Activated naive CD8-positive, alpha-beta T cell treated with anti-CD3 and anti-CD28 coated beads, Interleukin-2, amount 50 U/mL, for 16 hours (primary cell): ENCODE results near the gene PLA2G12A.

Experiments used
- DNase-seq: peaks from one replicate; pipeline ENCODE4 v3.0.0-alpha.2; 2020; ENCODE audit warnings: low read depth, low spot score

Gene PLA2G12A

GRCh38 chr4:109729117-109729717 is 653 bp downstream of the PLA2G12A start:
- no peak for DNase-seq

DNA sequence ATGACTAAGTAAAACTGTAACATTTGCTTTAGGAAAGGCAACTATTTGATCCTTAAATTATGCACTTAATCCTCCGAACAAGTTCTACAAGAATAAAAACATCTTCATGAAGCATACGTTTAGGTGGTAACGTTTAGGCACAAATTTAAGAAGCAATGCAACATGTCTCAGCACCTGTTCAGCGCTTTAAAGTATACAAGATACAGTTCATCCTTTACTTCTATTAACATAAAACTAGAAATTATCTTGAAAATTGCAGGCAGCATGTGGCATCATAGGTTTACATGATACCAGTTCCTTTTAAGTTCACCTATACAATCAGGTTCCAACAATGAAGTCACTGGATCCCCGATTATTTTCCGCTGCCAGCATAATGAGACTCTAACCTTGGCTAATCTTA is 1.5 kb downstream of the PLA2G12A start:
- DNase-seq = no peak

GRCh38 chr4:109723110-109723509 is 6.8 kb downstream of the PLA2G12A start:
- no peak for DNase-seq

GRCh38 chr4:109722357-109722756 is 7.5 kb downstream of the PLA2G12A start:
- no peak for DNase-seq

- no peak for DNase-seq
Measured at GRCh38 chr4:109721033-109721432, 8.8 kb downstream of the PLA2G12A start.

GRCh38 chr4:109719604-109720003 is 10.3 kb downstream of the PLA2G12A start:
- DNase-seq = no peak

DNA sequence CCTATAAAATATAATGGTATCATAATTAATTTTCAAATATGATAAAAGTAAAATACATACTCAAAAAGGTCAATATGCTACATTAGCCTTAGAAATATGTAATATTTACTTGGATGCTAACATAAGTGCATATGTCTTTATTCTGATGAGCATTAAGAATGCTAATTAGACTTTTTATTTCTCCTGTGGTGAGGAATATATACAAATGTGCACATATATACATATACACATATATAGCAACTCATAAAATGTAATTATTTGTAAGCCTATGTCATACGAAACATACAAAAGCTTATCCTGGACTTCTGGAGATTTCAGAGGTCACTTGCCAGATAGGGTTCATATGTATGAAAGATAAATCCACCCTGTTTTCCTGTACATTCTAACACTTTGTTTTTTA is 11.1 kb downstream of the PLA2G12A start:
- DNase-seq = no peak

DNA sequence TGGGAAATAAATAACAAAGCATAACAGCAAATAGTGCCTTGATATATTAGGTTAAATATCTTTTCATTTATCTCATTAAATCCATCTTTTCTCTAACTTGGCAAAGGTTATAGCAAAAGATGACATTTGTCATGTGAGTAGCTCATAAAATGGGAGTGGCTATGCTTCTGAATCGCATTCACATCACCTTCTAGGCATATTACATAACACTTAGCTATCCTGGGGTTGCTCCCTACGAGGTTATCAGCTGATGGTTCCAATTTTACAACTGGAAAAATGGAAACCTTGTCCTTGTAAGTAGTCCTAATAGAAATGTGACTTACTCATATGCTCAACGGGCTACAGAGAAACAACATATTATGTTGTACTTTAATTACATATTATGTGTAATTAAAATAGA is 16.4 kb downstream of the PLA2G12A start:
- DNase-seq = no peak

GRCh38 chr4:109708990-109709389 is 20.9 kb downstream of the PLA2G12A start:
- no peak for DNase-seq

GRCh38 chr4:109708435-109708834 is 21.4 kb downstream of the PLA2G12A start:
- no peak for DNase-seq

GRCh38 chr4:109703664-109704361 is 26.1 kb downstream of the PLA2G12A start:
- DNase-seq = no peak

DNA sequence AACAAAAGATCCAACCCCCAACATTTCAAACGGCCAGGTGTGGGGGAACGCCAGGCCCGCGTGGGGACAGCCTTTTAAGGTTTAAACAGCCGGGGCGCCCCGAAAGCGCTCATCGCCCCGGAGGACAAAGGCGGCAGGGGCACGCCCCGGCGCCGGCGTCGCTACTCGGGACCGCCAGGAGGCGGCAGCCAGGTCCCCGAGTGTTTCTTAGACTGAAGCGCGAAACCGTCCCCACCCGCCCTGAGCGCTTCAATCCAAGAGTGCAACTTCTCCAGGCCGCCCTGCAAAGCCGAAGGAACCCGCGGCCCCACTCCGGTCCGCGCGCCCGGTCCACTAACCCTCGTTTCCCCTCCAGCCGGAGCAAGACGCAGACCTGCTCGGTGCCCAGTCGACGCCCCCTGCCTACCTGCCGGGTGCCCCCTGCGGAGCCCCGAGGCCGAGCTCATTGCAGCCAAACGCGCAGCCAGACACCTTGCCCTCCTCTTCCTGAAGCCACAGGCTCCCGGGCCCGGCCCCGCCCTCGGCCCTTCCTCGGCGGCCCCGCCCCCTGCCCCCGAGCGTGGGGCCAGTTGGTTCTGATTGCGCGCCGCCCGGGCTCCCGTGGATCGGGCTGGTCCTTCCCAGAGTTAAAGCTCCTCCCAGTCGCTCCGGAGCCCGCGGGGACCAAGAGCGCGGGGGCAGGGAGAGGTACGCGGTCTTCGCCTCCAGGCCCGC is 26.8 kb downstream of the PLA2G12A start, which contains the start of gene CASP6:
CASP6 (minus strand) TSS at position 496 of the 714 bp plus-strand sequence; CDS start at position 446, 50 bp downstream.
- DNase-seq = peak; percentile 37

DNA sequence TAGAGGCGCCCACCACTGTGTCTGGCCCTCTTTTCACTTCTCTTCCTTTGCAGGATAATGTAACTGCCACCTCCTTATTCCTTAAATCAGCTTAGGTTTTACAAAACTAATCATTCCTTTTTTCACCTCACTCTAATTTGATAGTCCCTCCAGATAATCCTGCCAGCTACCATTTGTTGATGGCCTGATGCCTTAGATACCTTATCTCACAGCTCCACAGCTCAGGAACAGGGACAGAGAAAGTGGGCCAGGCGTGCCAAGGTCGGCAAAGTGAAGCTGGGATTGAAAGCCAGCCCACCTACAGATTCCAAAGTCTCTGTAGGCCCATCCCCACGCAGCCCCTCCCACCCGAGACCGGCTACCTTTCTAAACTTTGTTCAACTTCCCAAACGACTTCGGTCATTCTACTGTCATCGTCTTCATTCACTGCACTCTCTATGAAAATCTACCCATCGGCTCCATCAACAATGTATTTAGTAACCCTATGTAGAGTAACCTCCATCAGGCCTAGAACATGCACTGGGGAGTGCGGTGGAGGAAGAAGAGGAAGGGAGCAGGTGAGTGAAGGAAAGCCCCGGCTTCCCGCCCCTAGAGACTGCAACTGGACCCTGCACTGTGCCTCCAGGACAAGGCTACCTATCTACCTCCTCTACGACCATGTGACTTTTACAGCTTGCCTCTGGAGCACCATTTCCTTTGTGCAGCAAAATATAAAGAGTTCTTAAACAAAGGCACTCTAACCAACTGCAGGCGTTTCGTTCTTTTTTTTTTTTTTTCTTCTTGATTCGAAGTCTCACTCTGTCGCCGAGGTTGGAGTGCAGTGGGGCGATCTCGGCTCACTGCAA is 28.1 kb downstream of the PLA2G12A start:
- no peak for DNase-seq

GRCh38 chr4:109699553-109700225 is 30.2 kb downstream of the PLA2G12A start:
- DNase-seq = no peak

DNA sequence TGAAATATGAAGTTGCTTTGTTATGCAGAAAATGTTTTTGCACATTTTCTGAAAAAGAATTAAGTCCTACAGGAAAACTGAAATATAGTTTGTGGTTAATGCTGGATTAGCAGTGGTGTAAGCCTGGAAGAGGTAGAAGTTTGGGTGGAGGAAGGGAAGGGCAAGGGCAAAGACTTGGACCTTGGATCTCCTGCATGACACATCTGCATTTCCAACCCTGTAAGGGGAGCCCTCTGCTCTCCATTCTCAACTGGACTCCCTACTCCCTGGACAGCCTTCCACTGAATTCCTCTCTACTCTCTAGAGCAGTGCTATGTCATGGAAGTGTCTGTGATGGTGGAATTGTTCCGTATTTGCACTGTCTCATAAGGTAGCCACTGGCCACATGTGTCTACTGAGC is 31.2 kb downstream of the PLA2G12A start:
- DNase-seq = no peak

GRCh38 chr4:109691411-109691920 is 38.4 kb downstream of the PLA2G12A start:
- DNase-seq = no peak

- no peak for DNase-seq
Measured at GRCh38 chr4:109690690-109691410, 39.0 kb downstream of the PLA2G12A start.

GRCh38 chr4:109684727-109685126 is 45.1 kb downstream of the PLA2G12A start:
- DNase-seq = no peak

GRCh38 chr4:109683621-109684253 is 46.1 kb downstream of the PLA2G12A start:
- no peak for DNase-seq

DNA sequence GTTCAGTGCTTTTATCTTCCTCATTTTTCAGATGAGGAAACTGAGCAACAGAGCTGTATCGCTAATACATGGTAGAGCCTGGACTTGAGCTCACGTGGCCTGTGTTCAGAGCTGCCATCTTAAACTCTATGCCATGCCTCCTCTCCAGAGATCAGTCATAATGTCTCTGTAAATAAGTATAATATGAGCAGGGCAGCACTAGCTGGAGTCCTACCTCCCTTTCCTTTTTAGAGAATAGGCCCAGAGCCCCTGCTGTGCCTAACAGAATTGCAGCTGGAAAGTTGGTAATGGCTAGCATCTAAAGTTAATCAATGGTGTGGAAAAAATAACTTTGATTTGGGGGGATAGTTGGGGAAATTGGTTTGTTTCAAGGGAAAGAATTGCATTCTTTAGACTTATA is 47.0 kb downstream of the PLA2G12A start:
- DNase-seq = no peak
